Measurements from ENCODE around the gene LTB4R2.
"Not testable (repeated sequence)": the region's sequence is repeated elsewhere in the genome, so short reads cannot be mapped to it uniquely, and the experiment has no call there.

The LTB4R2 gene

DNA sequence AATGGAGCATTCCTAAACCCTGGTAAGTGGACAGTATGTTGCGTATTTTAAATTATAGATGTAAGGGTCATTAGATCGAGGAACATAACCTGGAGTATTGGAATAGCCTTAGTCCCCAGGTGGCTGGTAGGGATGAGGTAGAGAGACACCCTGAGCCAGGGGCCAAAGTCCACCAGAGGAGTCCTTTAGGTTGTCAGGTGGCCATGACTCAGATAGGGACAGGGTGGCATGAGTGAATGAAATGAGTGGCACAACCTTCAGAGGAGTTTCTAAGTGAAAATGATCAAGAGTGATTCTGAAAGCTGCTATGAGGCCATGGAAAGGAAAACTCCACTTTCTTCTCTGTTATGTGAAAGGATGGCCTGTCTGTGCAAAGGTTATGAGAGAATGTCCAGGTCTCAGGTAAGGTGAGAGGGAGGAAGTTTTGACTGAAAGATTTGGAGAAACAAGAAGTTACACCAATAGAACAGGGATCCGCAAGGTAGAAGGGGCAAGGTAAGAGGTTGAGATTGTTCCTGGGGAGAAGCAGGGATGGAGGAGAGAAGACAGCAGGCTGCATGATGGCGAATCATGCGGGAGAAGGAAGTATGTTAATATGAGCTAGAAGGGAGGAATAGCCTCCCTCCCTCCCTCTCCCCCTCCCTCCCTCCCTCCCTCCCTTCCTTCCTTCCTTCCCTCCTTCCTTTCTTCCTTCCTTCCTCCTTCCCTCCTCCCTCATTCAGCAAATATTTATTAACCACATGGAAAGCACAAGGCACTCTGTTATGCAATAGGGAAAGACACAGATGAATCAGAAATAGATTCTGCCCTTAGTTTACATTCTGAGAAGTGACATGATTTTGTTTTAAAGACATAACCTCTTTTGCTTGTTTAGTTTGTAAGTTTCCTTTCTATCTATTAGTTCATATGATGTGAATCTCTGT is 43.9 kb downstream of the LTB4R2 start:
- H3K4me3 Mint-ChIP-seq, result no peak overlapping the region

DNA sequence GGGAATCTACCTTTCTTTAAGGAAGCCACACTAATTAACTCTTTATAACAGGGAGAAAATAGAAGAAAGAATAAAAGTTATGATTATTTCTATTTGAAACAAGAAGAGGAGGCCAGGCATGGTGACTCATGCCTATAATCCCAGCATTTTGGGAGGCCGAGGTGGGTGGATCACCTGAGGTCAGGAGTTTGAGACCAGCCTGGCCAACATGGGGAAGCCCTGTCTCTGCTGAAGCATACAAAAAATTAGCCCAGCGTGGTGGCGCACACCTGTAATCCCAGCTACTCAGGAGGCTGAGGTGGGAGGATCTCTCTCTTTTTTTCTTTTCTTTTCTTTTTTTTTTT is 44.5 kb downstream of the LTB4R2 start:
- ATAC-seq, H3K4me3 Mint-ChIP-seq, H3K9me3 Mint-ChIP-seq, H3K27ac Mint-ChIP-seq, DNase-seq, H3K4me1 Mint-ChIP-seq: not testable (repeated sequence)
- H3K27me3 Mint-ChIP-seq, result peaks cover 39% of the 10 kb centered on the region

More for the DNA sequence above, 43.9 kb downstream of the LTB4R2 start:
- no peaks in the 10 kb centered on the region for H3K9me3 Mint-ChIP-seq
- H3K27me3 Mint-ChIP-seq, result peaks cover 44% of the 10 kb centered on the region
- peaks cover 6% of the 10 kb centered on the region for H3K4me1 Mint-ChIP-seq
- ATAC-seq (peak; percentile 40), DNase-seq (no peak)
- no peak overlapping the region for H3K27ac Mint-ChIP-seq

DNA sequence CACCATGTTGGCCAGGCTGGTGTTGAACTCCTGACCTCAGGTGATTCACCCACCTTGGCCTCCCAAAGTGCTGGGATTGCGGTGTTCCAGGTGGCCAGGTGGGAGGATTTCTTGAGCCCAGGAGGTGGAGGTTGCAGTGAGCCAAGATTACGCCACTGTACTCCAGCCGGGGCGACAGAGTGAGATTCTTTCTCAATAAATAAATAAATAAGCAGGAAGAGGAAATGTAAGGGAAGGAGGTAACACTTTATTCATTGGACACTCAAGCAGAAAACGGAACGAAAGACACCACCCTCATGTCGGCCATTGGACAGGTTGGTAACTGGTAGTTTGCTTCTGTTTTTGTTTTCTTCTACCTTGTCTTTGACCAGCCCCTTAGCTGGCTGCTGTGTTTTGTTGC is 45.1 kb downstream of the LTB4R2 start:
- H3K4me3 Mint-ChIP-seq, result no peak overlapping the region
- H3K27ac Mint-ChIP-seq, result no peak overlapping the region
- H3K27me3 Mint-ChIP-seq, result peaks cover 34% of the 10 kb centered on the region
- peaks cover 6% of the 10 kb centered on the region for H3K4me1 Mint-ChIP-seq
- no peaks in the 10 kb centered on the region for H3K9me3 Mint-ChIP-seq
- ATAC-seq (no peak), DNase-seq (no peak)

DNA sequence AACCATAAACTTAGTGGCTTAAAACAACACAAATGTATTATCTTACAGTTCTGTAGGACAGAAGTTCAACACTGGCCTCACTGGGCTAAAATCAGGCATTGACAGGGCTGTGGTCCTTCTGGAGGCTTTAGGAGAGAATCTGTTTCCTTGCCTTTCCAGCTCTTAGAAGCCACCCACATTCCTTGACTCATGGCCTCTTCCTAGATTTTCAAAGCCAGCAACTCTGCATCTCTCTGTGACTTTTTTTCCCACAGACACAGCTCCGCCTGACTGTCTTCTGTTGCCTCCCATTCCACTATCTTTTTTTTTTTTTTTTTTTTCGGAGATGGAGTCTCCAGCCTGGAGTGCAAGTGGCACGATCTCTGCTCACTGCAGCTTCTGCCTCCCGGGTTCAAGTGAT is 46.3 kb downstream of the LTB4R2 start:
- no peak overlapping the region for H3K27ac Mint-ChIP-seq
- ATAC-seq (no peak), DNase-seq (no peak)
- H3K27me3 Mint-ChIP-seq, result peaks cover 30% of the 10 kb centered on the region
- H3K4me1 Mint-ChIP-seq, result peaks cover 6% of the 10 kb centered on the region
- H3K9me3 Mint-ChIP-seq, result no peaks in the 10 kb centered on the region
- H3K4me3 Mint-ChIP-seq, result no peak overlapping the region

DNA sequence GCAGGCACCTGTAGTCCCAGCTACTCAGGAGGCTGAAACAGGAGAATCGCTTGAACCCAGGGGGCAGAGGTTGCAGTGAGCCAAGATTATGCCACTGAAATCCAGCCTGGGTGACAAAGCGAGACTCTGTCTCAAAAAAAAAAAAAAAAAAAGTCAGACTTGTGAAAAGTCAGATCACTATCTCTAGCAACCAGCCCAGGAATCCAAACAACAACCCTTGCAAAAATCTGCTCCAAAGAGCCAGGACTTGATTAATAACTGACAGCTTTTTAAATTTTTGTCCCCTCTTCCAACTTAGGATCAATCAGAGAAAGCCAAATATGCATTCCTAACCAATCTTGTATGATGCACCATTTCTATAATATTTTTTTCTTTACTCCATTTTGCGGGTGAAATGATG is 50.3 kb downstream of the LTB4R2 start:
- H3K27ac Mint-ChIP-seq, result no peak overlapping the region
- no peak for DNase-seq
- ATAC-seq, result no peak
- no peak overlapping the region for H3K4me3 Mint-ChIP-seq
- no peaks in the 10 kb centered on the region for H3K9me3 Mint-ChIP-seq
- peaks cover 5% of the 10 kb centered on the region for H3K4me1 Mint-ChIP-seq
- H3K27me3 Mint-ChIP-seq, result peaks cover 29% of the 10 kb centered on the region

DNA sequence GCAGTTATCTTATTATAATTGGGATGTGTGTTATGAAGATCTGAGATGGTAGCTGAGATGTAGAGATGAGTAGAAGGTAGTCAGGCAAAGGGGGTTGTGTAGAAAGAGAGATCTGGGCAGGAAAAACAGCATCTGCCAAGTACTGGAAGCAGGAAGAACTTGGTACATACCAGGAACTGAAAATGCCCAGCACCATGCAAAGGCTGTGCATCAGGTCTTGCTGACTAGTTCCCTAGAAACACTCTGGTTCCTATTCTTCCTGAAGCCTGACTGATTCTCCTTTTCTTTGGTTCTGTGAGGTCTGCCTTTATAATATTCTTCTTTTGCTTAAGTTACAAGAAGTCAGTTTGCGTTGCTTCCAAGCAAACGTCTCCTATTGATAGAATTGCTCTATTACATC is 51.4 kb downstream of the LTB4R2 start:
- no peaks in the 10 kb centered on the region for H3K9me3 Mint-ChIP-seq
- H3K4me3 Mint-ChIP-seq, result no peak overlapping the region
- DNase-seq, result no peak
- no peak for ATAC-seq
- peaks cover 40% of the 10 kb centered on the region for H3K27me3 Mint-ChIP-seq
- H3K27ac Mint-ChIP-seq, result no peak overlapping the region
- H3K4me1 Mint-ChIP-seq, result peaks cover 14% of the 10 kb centered on the region

All from stimulated activated naive CD8-positive, alpha-beta T cell treated with anti-CD3 and anti-CD28 coated beads, Interleukin-15, amount 100 ng/mL, for 72 hours (primary cell).